Activated naive CD8-positive, alpha-beta T cell treated with anti-CD3 and anti-CD28 coated beads, Interleukin-2, amount 10 ng/mL, durations not matched to agents 7 days and 5 days (primary cell): ENCODE results near the gene RPL7A. TPM values are rescaled to one million over a fixed set of nuclear protein-coding genes. Genes with fewer than 3 reads are reported as not detected.
A peak's percentile ranks its signal among the peaks of the same experiment; 100 is the strongest.

Experiments used
- ATAC-seq: fragments of 150-1000 bp; cut with Tn5 transposase; one replicate; pipeline ENCODE4 v1.10.0; 2021; ENCODE audit warnings: low read depth, moderate library complexity
- POLR2A ChIA-PET: fragments of 350-600 bp; sonication (Branson Sonifier 250); formaldehyde crosslinking; loops from one replicate; lab custom pipeline; 2021; ENCODE audit warnings: antibody characterized with exemption; lab: Charles Lee
- DNase-seq: peaks from one replicate; pipeline ENCODE4 v3.0.0; 2021
- H3K27ac Mint-ChIP-seq: one replicate; pipeline ENCODE4 v1.8.0; 2022; ENCODE audit warnings: mild to moderate bottlenecking, mixed read lengths
- H3K27me3 Mint-ChIP-seq: one replicate; pipeline ENCODE4 v1.8.0; 2022; ENCODE audit warnings: mild to moderate bottlenecking, moderate library complexity, mixed read lengths
- H3K36me3 Mint-ChIP-seq: one replicate; pipeline ENCODE4 v1.8.0; 2021; ENCODE audit warnings: mild to moderate bottlenecking, mixed read lengths
- H3K4me1 Mint-ChIP-seq: one replicate; pipeline ENCODE4 v1.8.0; 2021; ENCODE audit warnings: mixed read lengths
- H3K4me3 Mint-ChIP-seq: one replicate; pipeline ENCODE4 v1.8.0; 2022; ENCODE audit warnings: mild to moderate bottlenecking, moderate library complexity, mixed read lengths
- H3K9me3 Mint-ChIP-seq: one replicate; pipeline ENCODE4 v1.8.0; 2021; ENCODE audit warnings: mixed read lengths
- total RNA-seq, 2 experiments: library from RNA; stranded (reverse); gene quantifications; one replicate each; pipeline ENCODE4 v1.2.3, GENCODE V29; 2021

The RPL7A gene
- total RNA-seq, 2 experiments from 2014 or later, result 1,843 to 1,855 TPM

DNA sequence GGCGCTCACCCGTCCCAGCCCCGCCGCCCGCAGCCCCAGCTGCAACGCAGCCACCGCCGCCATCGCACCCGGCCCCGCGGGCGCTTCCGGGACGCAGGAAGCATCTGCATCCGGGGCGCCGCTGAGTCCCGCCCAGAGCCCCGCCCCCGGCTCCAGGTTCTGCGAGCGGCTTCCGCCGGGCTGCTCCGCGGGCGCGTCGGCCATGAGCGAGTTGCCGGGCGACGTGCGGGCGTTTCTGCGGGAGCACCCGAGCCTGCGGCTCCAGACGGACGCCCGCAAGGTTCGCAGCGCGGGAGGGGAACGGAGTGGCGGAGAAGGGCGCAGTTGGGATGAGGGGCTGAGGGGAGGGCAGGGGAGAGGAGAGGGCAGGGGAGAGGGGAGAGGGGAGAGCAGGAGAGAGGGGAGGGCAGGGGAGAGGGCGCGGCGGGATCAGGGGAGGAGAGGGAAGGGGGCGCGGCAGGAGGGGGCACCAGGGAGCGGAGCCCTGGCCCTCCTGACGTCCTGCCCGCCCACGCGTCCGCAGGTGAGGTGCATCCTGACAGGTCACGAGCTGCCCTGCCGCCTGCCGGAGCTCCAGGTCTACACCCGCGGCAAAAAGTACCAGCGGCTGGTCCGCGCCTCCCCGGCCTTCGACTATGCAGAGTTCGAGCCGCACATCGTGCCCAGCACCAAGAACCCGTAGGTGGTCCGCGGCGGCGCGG, 8.5 kb downstream of the RPL7A start, which contains the start of the genes SURF1 and SURF2:
Gene SURF1, minus strand, starts transcription at position 97 of the 701 bp plus-strand sequence. Its CDS starts 34 bp downstream, at position 63.
Gene SURF2, plus strand, starts transcription at position 160 of the 701 bp plus-strand sequence. Its CDS starts 43 bp downstream, at position 203.
- POLR2A ChIA-PET, result interaction anchor here (0.7 to 8.3 kb wide), 13 partner anchors 8 to 1002 kb away, joined by 3 to 162 read pairs (median 4); partner anchors contain the start of genes MED22, REXO4, RPL7A and SETX
- H3K36me3 Mint-ChIP-seq, result peaks cover 16% of the 10 kb centered on the region
- H3K9me3 Mint-ChIP-seq, result no peaks in the 10 kb centered on the region
- DNase-seq, result peak; percentile 95
- peak within 1 kb of the TSS; percentile 93 for H3K4me3 Mint-ChIP-seq
- peak; percentile 89 for ATAC-seq
- no peaks in the 10 kb centered on the region for H3K27me3 Mint-ChIP-seq
- peaks cover 27% of the 10 kb centered on the region for H3K4me1 Mint-ChIP-seq
- peak within 1 kb of the TSS; percentile 86 for H3K27ac Mint-ChIP-seq

DNA sequence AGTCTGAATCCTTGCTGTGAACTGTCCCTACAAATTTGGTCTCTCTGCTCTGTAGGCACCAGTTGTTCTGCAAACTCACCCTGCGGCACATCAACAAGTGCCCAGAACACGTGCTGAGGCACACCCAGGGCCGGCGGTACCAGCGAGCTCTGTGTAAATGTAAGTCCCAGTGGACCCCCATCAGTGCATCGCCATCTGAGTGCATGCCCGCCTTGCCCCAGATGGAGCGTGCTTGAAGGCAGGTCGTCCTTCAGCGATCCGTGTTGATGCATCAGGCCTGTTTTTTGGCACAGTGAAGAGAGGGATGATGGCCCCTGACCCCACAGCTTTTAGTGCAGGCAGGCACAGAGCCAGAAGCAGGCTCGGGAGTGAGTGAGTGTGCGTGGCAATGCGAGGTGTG, 9.6 kb downstream of the RPL7A start:
- Mint-ChIP-seq H3K4me1 (peaks cover 31% of the 10 kb centered on the region), H3K9me3 (no peaks in the 10 kb centered on the region), H3K27me3 (no peaks in the 10 kb centered on the region), H3K27ac (peak overlapping the region; percentile 68), H3K4me3 (peak overlapping the region; percentile 89), H3K36me3 (peaks cover 9% of the 10 kb centered on the region)
- POLR2A ChIA-PET, result interaction anchor here (0.9 to 8.3 kb wide), 4 partner anchors 10 to 171 kb away, joined by 3 to 162 read pairs (median 20); partner anchors contain the start of genes MED22, RPL7A and STKLD1
- DNase-seq (no peak), ATAC-seq (no peak)

DNA sequence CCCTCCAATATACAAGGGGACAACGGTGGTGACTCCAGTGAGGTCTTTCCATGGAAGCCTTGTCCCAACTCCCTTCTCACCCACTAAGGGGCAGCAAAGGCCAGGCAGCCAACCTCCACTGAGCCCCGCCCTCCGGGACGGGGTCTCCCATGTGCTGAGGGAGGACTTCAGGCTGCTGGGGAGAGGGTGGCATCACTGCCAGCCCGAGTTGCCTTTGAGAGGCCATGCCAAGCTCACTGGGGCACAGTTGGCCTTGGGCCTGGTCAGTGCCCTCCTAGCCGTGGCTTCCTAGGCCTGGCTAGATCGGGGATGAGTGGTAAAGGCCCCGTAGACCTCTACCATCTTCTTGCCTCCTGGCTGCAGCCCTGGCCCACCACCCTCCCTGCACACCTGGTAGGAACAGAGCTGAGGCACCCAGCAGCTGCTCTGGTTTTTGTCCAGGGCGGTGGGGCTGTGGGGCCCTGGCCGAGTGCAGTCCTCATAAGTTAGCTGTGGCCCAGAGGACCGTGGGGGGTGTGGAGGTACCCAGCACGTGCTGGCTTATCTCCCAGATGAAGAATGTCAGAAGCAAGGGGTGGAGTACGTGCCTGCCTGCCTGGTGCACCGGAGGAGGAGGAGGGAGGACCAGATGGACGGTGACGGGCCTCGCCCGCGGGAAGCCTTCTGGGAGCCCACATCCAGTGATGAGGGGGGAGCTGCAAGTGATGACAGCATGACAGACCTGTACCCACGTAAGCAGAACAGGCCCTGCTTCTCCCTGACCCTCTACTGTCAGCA, 11.6 kb downstream of the RPL7A start:
- Mint-ChIP-seq H3K36me3 (peaks cover 15% of the 10 kb centered on the region), H3K27me3 (no peaks in the 10 kb centered on the region), H3K4me1 (peaks cover 29% of the 10 kb centered on the region), H3K4me3 (no peak overlapping the region), H3K27ac (peak overlapping the region; percentile 56), H3K9me3 (no peaks in the 10 kb centered on the region)
- DNase-seq, result no peak
- POLR2A ChIA-PET, result interaction anchor here (0.7 to 8.3 kb wide), 3 partner anchors 9 to 13 kb away, joined by 3 to 162 read pairs (median 3); no protein-coding TSS in a partner anchor
- ATAC-seq, result no peak

DNA sequence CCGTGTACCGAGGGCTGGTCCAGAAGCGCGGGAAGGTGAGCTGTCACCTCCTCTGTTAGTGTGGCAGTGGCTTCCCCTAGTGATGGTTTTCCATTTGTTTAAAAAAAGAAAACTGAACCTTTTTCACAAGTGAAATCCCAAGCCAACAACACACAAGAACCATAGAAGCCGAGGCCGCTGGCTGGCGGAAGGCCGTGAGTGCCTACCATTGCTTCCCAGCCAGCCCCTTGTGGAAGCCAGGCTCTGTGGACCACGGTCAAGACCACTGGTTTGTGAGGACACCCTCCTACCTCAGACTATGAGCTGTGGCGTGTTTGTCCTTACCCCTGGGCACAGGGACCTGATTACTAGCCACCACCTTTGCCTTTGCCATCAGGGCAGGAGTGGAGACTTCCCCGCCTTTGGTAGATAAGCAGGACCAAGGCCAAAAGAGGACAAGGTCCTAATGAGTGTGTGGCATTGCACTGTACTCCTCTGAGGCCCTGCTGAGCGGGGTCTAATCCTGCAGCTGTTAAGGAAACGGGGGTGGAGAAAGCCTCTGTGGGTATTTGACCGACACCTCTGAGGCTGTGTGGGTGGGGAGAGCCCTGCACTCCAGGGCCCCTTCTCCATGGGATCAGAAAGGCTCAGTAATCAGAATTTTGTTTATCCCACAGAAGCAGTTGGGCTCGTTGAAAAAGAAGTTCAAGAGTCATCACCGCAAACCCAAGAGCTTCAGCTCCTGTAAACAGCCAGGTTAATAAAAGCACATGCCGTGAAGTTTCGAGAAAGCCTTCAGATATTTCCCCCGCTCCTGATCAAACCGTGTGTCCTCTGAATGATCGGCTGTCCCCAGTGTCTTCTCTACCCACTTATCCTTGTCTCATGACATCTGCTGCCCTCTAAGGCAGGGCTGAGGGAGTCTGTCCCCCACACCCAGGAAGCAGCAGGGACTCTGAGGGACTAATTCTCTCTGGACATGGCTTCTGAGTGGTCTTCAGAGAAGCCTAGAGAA, 12.7 kb downstream of the RPL7A start:
- no peaks in the 10 kb centered on the region for H3K27me3 Mint-ChIP-seq
- no peak overlapping the region for H3K4me3 Mint-ChIP-seq
- POLR2A ChIA-PET, result interaction anchor here (1.0 to 8.3 kb wide), 2 partner anchors 10 to 12 kb away, joined by 3 to 162 read pairs; no protein-coding TSS in a partner anchor
- no peak for DNase-seq
- peaks cover 18% of the 10 kb centered on the region for H3K36me3 Mint-ChIP-seq
- peaks cover 31% of the 10 kb centered on the region for H3K4me1 Mint-ChIP-seq
- no peak for ATAC-seq
- peak overlapping the region; percentile 62 for H3K27ac Mint-ChIP-seq
- H3K9me3 Mint-ChIP-seq, result no peaks in the 10 kb centered on the region

DNA sequence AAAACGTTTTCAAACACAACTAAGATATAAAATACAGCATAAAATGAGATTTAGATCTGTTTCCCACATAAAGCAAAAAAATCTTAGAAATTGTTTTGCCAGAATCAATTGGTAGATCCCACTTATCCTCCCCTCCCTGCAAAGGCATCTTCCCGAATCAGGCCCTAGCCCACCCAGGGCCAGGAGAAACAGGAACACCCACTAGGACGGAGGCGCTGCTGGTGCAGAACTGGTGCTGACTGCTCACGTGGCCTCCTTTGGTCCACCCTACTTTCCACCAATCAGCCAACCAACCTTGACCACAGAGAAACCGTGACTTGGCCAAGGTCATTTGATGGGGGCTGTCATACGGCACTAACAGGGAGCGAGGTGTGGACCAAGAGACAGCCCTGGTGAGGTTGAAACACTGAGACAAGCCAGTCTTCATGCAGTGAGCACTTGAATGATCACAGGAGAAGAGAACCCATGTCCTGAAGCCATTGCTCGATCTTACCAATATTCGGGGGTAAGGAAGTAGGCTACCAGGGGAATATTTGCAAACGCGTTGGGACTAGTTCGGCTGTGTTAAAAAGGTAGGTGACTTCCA, 13.6 kb downstream of the RPL7A start:
- no peaks in the 10 kb centered on the region for H3K27me3 Mint-ChIP-seq
- H3K36me3 Mint-ChIP-seq, result peaks cover 24% of the 10 kb centered on the region
- DNase-seq, result no peak
- POLR2A ChIA-PET, result interaction anchor here (1.4 kb wide), 1 partner anchor 13 kb away, joined by 6 read pairs; the partner anchor contains the start of genes MED22 and RPL7A
- H3K4me1 Mint-ChIP-seq, result peaks cover 31% of the 10 kb centered on the region
- H3K27ac Mint-ChIP-seq, result no peak overlapping the region
- H3K4me3 Mint-ChIP-seq, result no peak overlapping the region
- no peak for ATAC-seq
- no peaks in the 10 kb centered on the region for H3K9me3 Mint-ChIP-seq

DNA sequence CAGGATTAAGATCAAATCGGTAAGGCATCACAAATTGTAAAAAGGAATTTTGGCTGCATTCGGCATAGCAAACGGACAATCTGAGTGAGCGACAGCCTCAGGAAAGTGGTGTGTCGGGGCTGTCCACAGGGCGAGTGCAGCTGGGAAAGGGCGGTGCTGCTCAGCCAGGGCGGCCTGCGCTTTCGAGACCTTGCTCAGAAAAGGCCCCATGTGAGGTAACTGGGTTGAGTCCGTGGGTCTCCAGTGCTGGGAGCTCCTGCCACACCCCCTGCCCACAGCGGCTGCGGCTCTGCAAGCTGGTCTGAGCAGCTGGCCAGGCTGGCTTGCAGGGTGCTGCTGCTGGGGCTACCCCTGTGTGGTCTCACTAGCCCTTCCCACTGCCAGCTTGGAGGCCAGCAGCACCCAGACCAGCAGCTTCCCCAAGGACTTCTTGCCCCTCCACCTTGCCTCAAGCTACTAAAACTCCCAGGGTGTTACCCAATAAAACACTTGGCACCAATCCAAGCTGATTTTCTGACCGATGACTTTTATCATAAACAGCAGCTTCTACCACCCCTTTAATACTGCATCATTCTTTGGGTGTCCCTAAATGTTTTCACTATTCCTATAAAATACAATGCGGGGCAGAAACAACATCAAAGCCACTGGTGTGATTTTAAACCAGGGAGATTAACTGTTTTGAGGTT, 14.5 kb downstream of the RPL7A start:
- no peak overlapping the region for H3K27ac Mint-ChIP-seq
- H3K36me3 Mint-ChIP-seq, result peaks cover 24% of the 10 kb centered on the region
- ATAC-seq, result no peak
- no peaks in the 10 kb centered on the region for H3K9me3 Mint-ChIP-seq
- H3K4me1 Mint-ChIP-seq, result peaks cover 28% of the 10 kb centered on the region
- no peak for DNase-seq
- POLR2A ChIA-PET, result interaction anchor here (0.6 to 1.5 kb wide), 3 partner anchors 9 to 14 kb away, joined by 4 to 11 read pairs (median 6); partner anchors contain the start of genes MED22 and RPL7A
- H3K4me3 Mint-ChIP-seq, result no peak overlapping the region
- H3K27me3 Mint-ChIP-seq, result no peaks in the 10 kb centered on the region

DNA sequence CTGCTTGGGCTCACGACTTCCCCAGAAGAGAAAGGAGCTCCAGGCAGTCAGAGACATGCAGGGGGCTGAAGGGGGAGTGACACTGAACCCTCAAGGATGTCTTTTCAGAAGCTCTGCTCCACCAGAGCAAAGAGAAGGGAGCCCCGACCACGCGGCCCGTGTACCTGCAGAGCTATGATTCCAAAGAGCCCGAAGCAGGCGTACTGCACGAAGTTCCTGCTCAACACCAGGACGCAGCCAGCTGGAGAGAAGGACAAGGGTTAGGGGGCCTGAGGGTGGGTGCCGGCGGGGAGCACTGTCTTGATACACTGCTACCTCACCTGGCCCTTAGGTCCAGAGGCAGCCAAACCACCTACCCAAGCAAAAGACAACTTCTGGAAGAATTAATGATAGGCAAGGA, 18.4 kb downstream of the RPL7A start:
- Mint-ChIP-seq H3K9me3 (no peaks in the 10 kb centered on the region), H3K4me3 (no peak overlapping the region), H3K27me3 (no peaks in the 10 kb centered on the region), H3K4me1 (peaks cover 42% of the 10 kb centered on the region), H3K36me3 (peaks cover 38% of the 10 kb centered on the region), H3K27ac (no peak overlapping the region)
- ATAC-seq, result no peak
- POLR2A ChIA-PET, result interaction anchor here (1.0 to 2.0 kb wide), 2 partner anchors 10 to 112 kb away, joined by 3 to 6 read pairs; partner anchors contain the start of genes SLC2A6, SURF1 and SURF2
- no peak for DNase-seq

DNA sequence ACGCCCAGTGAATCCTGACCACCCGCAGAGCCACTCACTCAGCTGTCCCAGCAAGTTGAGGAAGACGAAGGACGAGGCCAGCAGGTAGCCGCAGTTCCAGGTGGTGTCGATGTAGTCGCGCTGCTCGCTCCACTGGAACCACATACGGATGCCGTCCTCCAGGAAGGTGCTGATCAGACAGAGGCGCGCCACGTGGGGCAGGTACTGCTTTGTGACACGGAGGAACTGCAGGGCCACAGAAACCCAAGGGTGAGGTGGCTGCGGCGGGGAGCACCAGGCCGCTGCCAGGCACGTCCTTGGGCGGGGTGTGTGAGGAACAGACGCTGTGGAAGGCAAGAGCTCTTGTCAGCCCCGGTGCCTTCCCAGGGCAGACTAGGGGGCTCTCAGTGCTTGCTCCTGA, 19.2 kb downstream of the RPL7A start:
- ATAC-seq, result no peak
- no peak overlapping the region for H3K4me3 Mint-ChIP-seq
- DNase-seq, result no peak
- H3K4me1 Mint-ChIP-seq, result peaks cover 42% of the 10 kb centered on the region
- H3K27me3 Mint-ChIP-seq, result no peaks in the 10 kb centered on the region
- no peaks in the 10 kb centered on the region for H3K9me3 Mint-ChIP-seq
- POLR2A ChIA-PET, result interaction anchor here (1.0 to 2.0 kb wide), 2 partner anchors 11 to 111 kb away, joined by 3 to 6 read pairs; partner anchors contain the start of genes SLC2A6, SURF1 and SURF2
- peak overlapping the region; percentile 53 for H3K27ac Mint-ChIP-seq
- H3K36me3 Mint-ChIP-seq, result peaks cover 39% of the 10 kb centered on the region

DNA sequence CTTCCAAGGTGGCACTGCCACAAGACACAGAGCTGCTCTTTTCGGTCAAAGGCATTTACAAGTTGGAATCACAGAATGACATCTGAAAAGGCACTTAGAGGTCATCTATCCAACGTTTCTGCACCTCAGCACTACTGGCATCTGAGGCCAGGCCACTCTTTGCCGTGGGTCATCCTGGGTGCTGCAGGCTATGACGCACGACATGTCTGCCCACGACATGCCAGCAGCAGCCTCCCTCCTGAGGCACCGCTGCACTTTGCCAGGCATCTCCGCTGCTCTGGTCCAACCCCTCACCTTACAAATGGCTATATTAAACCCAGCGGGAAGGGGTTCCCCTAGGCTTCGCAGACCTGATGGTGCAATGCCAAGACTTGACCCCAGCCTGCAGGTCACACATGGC, 19.8 kb downstream of the RPL7A start:
- Mint-ChIP-seq H3K9me3 (no peaks in the 10 kb centered on the region), H3K4me3 (no peak overlapping the region), H3K27ac (peak overlapping the region; percentile 93), H3K36me3 (peaks cover 43% of the 10 kb centered on the region), H3K27me3 (no peaks in the 10 kb centered on the region), H3K4me1 (peaks cover 47% of the 10 kb centered on the region)
- no peak for ATAC-seq
- no peak for DNase-seq
- POLR2A ChIA-PET, result interaction anchor here (2.0 kb wide), 1 partner anchor 12 kb away, joined by 6 read pairs; the partner anchor contains the start of genes SURF1 and SURF2

DNA sequence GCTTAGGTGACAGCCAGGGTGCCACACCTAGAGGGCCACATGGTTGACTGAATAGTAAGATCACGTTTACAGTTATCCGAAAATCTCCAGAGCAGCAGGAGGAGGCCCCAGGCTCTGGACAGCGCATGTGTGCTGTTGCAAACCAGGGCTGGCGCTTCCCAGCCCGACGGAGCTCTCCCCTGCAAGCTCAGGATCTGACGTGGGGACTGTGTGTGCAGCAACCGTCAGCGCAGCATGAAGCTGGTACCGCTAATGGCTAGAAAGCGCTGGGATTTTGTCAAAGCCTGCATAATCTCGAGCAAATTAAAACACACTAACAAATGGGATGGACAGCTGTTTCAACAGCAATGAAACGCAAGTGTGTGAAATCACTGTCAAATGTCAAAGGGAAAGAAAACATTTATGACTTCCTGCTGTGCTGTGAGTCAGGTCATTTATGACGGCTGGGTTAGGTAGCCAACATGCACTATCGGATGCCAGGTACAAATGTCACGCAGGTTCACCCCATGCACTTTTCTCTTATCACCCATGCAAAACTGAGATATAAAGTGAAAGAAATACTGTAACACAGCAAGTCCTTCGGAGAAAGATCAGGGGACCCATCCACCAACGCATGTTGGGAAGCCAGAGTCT, 20.3 kb downstream of the RPL7A start:
- POLR2A ChIA-PET, result no interaction called here
- peak overlapping the region; percentile 57 for H3K4me3 Mint-ChIP-seq
- no peaks in the 10 kb centered on the region for H3K27me3 Mint-ChIP-seq
- H3K27ac Mint-ChIP-seq, result peak overlapping the region; percentile 93
- ATAC-seq (no peak), DNase-seq (no peak)
- no peaks in the 10 kb centered on the region for H3K9me3 Mint-ChIP-seq
- peaks cover 52% of the 10 kb centered on the region for H3K4me1 Mint-ChIP-seq
- H3K36me3 Mint-ChIP-seq, result peaks cover 43% of the 10 kb centered on the region

DNA sequence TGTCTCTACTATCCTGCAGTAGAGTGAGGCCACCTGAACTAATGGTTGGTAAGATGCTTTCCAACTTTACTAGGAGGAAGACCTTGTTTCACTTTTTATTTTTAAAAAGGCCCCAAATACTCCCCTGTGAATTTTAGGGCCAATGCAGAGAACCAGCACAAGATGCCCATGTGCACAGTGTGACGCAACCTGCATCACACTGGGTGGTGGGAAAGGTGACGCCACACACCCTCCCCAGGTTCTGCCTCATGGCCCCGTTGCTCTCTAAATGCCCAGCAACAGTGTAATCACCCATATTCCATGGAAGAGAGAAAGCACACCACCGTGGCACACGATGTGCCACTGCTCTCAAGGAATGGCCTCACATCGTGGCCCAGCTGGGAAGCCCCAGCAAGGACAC, 21.4 kb downstream of the RPL7A start:
- Mint-ChIP-seq H3K36me3 (peaks cover 39% of the 10 kb centered on the region), H3K27ac (peak overlapping the region; percentile 93), H3K4me3 (peak overlapping the region; percentile 82), H3K9me3 (no peaks in the 10 kb centered on the region), H3K4me1 (peaks cover 57% of the 10 kb centered on the region), H3K27me3 (no peaks in the 10 kb centered on the region)
- POLR2A ChIA-PET, result interaction anchor here (6.7 to 7.1 kb wide), 2 partner anchors 13 to 20 kb away, joined by 147 to 162 read pairs; partner anchors contain the start of genes MED22, RPL7A, SURF1 and SURF2
- DNase-seq (no peak), ATAC-seq (no peak)
